ENCODE results near the gene EGFL6.

GRCh38 chrX:13570261-13570605, 832 bp downstream of the EGFL6 start:
- TF ChIP-seq CTCF (IDR thresholded peaks at IDR 0.05; ENCODE audit: low read depth, low read length, poor library complexity, severe bottlenecking) (no peak), EZH2phosphoT487 (IDR thresholded peaks at IDR 0.05; ENCODE audit: borderline replicate concordance, low read length) (no peak)

Data from DOHH2 (cell line).